CD4-positive, CD25-positive, alpha-beta regulatory T cell (primary cell): ENCODE results near the gene SLC25A6. TPM values are rescaled to one million over a fixed set of nuclear protein-coding genes. Genes with fewer than 3 reads are reported as not detected.

Experiments
- ATAC-seq, 2 donors: fragments of 150-1000 bp; cut with Tn5 transposase; one replicate each; pipeline ENCODE4 v1.10.0; 2021; ENCODE audit warnings: low read depth in 2 of 2, moderate number of reproducible peaks in 2 of 2, moderate library complexity in 1 of 2
- DNase-seq, 3 donors: peaks; one replicate each; pipeline versions ENCODE4 v3.0.0 to v3.0.0-alpha.2; 2012 to 2022; ENCODE audit warnings: mixed read lengths in 1 of 3
- H3K27ac ChIP-seq: one replicate; pipeline ENCODE4 v1.7.0; 2013; ENCODE audit warnings: mild to moderate bottlenecking, low read length; ENCODE audit not compliant: insufficient read depth, poor library complexity, severe bottlenecking
- H3K27me3 ChIP-seq: one replicate; pipeline ENCODE4 v1.7.0; 2013; ENCODE audit warnings: low read length; ENCODE audit not compliant: control insufficient read depth, insufficient read depth
- H3K36me3 ChIP-seq: one replicate; pipeline ENCODE4 v1.7.0; 2013; ENCODE audit warnings: mild to moderate bottlenecking, low read length, moderate library complexity; ENCODE audit not compliant: control insufficient read depth, insufficient read depth
- H3K4me1 ChIP-seq: 2 replicates; pipeline ENCODE4 v1.7.0; 2013; ENCODE audit warnings: mild to moderate bottlenecking, low read length; ENCODE audit not compliant: insufficient read depth, control insufficient read depth, poor library complexity, severe bottlenecking
- H3K4me3 ChIP-seq: one replicate; pipeline ENCODE4 v1.7.0; 2013; ENCODE audit warnings: low read depth, mild to moderate bottlenecking, low read length, moderate library complexity
- H3K9me3 ChIP-seq, 2 experiments: 1 replicate in 1 of 2; 2 replicates in 1 of 2; pipeline ENCODE4 v1.7.0; 2013; ENCODE audit warnings: low read length in 2 of 2, mild to moderate bottlenecking in 1 of 2, moderate library complexity in 1 of 2; ENCODE audit not compliant: control insufficient read depth in 2 of 2
- H3K27ac Mint-ChIP-seq, 3 donors: one replicate each; pipeline ENCODE4 v1.8.0; 2020 to 2022; ENCODE audit warnings: mild to moderate bottlenecking in 3 of 3, mixed read lengths in 3 of 3, moderate library complexity in 2 of 3
- H3K27me3 Mint-ChIP-seq: one replicate; pipeline ENCODE4 v1.8.0; 2022; ENCODE audit warnings: mild to moderate bottlenecking, mixed read lengths
- H3K36me3 Mint-ChIP-seq: one replicate; pipeline ENCODE4 v1.8.0; 2020; ENCODE audit warnings: mixed read lengths
- H3K4me1 Mint-ChIP-seq, 4 donors: one replicate each; pipeline ENCODE4 v1.8.0; 2020 to 2022; ENCODE audit warnings: mixed read lengths in 4 of 4, mild to moderate bottlenecking in 1 of 4
- H3K4me3 Mint-ChIP-seq, 4 donors: one replicate each; pipeline ENCODE4 v1.8.0; 2020 to 2022; ENCODE audit warnings: mild to moderate bottlenecking in 4 of 4, mixed read lengths in 4 of 4, moderate library complexity in 3 of 4
- H3K9me3 Mint-ChIP-seq, 7 donors: one replicate each; pipeline ENCODE4 v1.8.0; 2020 to 2022; ENCODE audit warnings: mixed read lengths in 7 of 7, mild to moderate bottlenecking in 3 of 7, moderate library complexity in 2 of 7
- polyA plus RNA-seq, 4 donors: library from polyadenylated mRNA; unstranded; fragments of 300-500 nt; fragmentation: Illumina TruSeq; gene quantifications; one replicate each; pipeline ENCODE4 v1.2.3, GENCODE V29; 2021
- total RNA-seq: library from RNA; stranded (reverse); gene quantifications from one replicate; pipeline ENCODE4 v1.2.3, GENCODE V29; 2022

The SLC25A6 gene
- total and polyA plus RNA-seq, 5 donors from 2014 or later = 277 to 535 (median 472) TPM

- H3K9me3 Mint-ChIP-seq = peaks cover 0 to 28% (median 3%) of the 10 kb centered on the region in 7 donors
- H3K36me3 Mint-ChIP-seq = peaks cover 31% of the 10 kb centered on the region
- Histone ChIP-seq H3K4me1 (no peaks in the 10 kb centered on the region), H3K36me3 (peaks cover 26% of the 10 kb centered on the region), H3K4me3 (no peak overlapping the region), H3K27me3 (no peaks in the 10 kb centered on the region), H3K9me3 (peaks cover 16 to 23% of the 10 kb centered on the region in 2 experiments), H3K27ac (no peak overlapping the region)
- H3K27ac Mint-ChIP-seq = peak overlapping the region in 1 of 3 donors; percentile 65
- no peak overlapping the region for H3K4me3 Mint-ChIP-seq
- H3K4me1 Mint-ChIP-seq = peaks cover 0 to 4% (median 2%) of the 10 kb centered on the region in 4 donors
- DNase-seq (no peak), ATAC-seq (no peak)
- H3K27me3 Mint-ChIP-seq = no peaks in the 10 kb centered on the region
These were observed 27.8 kb upstream of the SLC25A6 start for GRCh38 chrX:1419545-1420355.

GRCh38 chrX:1418901-1419544 lies 27.1 kb upstream of the SLC25A6 start:
- no peaks in the 10 kb centered on the region for H3K27me3 Mint-ChIP-seq
- H3K36me3 Mint-ChIP-seq = peaks cover 29% of the 10 kb centered on the region
- Histone ChIP-seq H3K4me1 (no peaks in the 10 kb centered on the region), H3K9me3 (peaks cover 16 to 23% of the 10 kb centered on the region in 2 experiments), H3K36me3 (peaks cover 26% of the 10 kb centered on the region), H3K4me3 (no peak overlapping the region), H3K27ac (no peak overlapping the region), H3K27me3 (no peaks in the 10 kb centered on the region)
- H3K4me3 Mint-ChIP-seq = peak overlapping the region in 1 of 4 donors; percentile 48
- H3K27ac Mint-ChIP-seq = no peak overlapping the region
- ATAC-seq (no peak), DNase-seq (no peak)
- H3K4me1 Mint-ChIP-seq = peaks cover 0 to 4% (median 2%) of the 10 kb centered on the region in 4 donors
- peaks cover 0 to 28% (median 2%) of the 10 kb centered on the region in 7 donors for H3K9me3 Mint-ChIP-seq

DNA sequence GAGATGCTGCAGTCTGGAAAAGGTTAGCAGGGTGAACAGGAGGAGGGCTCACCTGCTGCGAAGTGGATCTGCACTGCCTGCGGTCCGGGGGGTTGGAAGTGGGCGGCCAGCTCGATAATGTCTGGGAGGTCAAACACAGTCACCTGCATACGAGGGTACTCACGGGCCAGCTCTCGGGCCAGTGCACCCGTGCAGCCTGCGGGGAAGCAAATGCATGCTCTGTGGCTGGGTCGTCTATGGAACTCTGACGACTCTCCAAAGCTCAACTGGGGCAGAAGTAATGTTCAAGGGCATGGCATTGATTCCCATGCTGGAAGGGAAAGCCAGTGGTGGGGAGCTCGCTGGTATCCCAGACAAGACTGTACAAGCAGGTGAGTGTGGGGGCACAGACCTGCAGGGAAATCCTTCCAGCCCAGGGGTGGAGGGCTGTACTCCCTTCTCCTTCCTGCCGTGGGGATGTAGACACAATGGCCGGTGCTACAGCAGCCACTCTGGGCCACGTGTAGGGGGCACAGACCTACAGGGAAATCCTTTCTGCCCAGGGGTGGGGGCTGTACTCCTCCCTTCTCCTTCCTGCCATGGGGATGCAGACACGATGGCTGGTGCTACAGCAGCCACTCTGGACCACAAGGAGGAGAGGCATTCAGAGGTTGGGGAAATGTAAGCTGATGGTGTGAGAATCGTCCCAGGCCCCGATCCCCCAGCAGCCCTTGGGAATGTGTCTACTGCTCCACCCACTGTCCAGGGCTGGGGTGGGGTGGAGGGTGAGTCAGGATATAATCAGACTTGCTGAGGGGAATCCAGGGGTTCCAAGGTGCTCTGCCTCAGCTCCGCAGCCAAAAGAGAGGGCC lies 26.2 kb upstream of the SLC25A6 start:
- DNase-seq (no peak), ATAC-seq (no peak)
- Histone ChIP-seq H3K27ac (no peak overlapping the region), H3K36me3 (peaks cover 21% of the 10 kb centered on the region), H3K9me3 (peaks cover 14 to 22% of the 10 kb centered on the region in 2 experiments), H3K4me3 (no peak overlapping the region), H3K4me1 (no peaks in the 10 kb centered on the region), H3K27me3 (no peaks in the 10 kb centered on the region)
- Mint-ChIP-seq H3K36me3 (peaks cover 30% of the 10 kb centered on the region), H3K27me3 (no peaks in the 10 kb centered on the region), H3K4me3 (no peak overlapping the region), H3K9me3 (peaks cover 0 to 24% (median 2%) of the 10 kb centered on the region in 7 donors), H3K27ac (no peak overlapping the region), H3K4me1 (peaks cover 0 to 6% (median 2%) of the 10 kb centered on the region in 4 donors)

DNA sequence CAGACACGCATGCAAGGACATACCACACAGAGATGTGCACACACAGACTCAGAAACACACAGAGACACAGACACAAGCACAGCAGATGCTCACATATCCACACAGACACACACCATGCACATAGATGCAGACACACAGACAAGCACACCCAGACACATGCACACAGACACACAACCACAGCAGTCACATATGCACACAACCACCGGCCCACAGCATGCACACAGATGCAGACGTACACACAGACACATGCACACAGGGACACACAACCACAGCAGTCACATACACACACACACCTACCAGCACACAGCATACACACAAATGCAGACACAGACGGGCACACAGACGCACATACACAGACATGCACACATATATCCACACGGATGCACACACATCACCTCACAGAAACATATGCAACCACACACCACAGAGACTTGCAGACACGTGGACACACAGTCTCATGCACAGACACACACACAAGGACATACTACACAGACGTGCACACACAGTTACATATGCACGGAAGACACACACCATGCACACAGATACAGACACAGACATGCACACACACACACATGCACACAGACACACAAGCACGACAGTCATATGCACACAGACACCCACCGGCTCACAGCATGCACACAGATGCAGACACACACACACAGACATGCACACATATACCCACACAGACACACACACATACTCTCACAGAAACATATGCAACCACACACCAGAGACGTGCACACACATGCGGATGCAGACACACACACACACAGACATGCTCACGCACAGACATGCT lies 25.2 kb upstream of the SLC25A6 start:
- peaks cover 0 to 6% (median 2%) of the 10 kb centered on the region in 4 donors for H3K4me1 Mint-ChIP-seq
- peaks cover 7 to 12% of the 10 kb centered on the region in 2 experiments for H3K9me3 ChIP-seq
- H3K27ac ChIP-seq = no peak overlapping the region
- no peaks in the 10 kb centered on the region for H3K27me3 ChIP-seq
- H3K4me3 ChIP-seq = no peak overlapping the region
- H3K27me3 Mint-ChIP-seq = no peaks in the 10 kb centered on the region
- no peak overlapping the region for H3K27ac Mint-ChIP-seq
- H3K4me3 Mint-ChIP-seq = no peak overlapping the region
- DNase-seq = no peak
- no peak for ATAC-seq
- H3K9me3 Mint-ChIP-seq = peaks cover 0 to 17% (median 2%) of the 10 kb centered on the region in 7 donors
- H3K4me1 ChIP-seq = no peaks in the 10 kb centered on the region
- H3K36me3 ChIP-seq = peaks cover 15% of the 10 kb centered on the region
- peaks cover 37% of the 10 kb centered on the region for H3K36me3 Mint-ChIP-seq

- Histone ChIP-seq H3K4me3 (no peak overlapping the region), H3K27ac (no peak overlapping the region), H3K27me3 (no peaks in the 10 kb centered on the region), H3K36me3 (peaks cover 16% of the 10 kb centered on the region), H3K4me1 (no peaks in the 10 kb centered on the region), H3K9me3 (peaks cover 1 to 5% of the 10 kb centered on the region in 2 experiments)
- DNase-seq (no peak), ATAC-seq (no peak)
- Mint-ChIP-seq H3K9me3 (peaks cover 0 to 11% (median 0%) of the 10 kb centered on the region in 7 donors), H3K27ac (no peak overlapping the region), H3K36me3 (peaks cover 31% of the 10 kb centered on the region), H3K27me3 (no peaks in the 10 kb centered on the region), H3K4me3 (no peak overlapping the region), H3K4me1 (peaks cover 0 to 6% (median 2%) of the 10 kb centered on the region in 4 donors)
These were observed 24.4 kb upstream of the SLC25A6 start for GRCh38 chrX:1416327-1416784.

DNA sequence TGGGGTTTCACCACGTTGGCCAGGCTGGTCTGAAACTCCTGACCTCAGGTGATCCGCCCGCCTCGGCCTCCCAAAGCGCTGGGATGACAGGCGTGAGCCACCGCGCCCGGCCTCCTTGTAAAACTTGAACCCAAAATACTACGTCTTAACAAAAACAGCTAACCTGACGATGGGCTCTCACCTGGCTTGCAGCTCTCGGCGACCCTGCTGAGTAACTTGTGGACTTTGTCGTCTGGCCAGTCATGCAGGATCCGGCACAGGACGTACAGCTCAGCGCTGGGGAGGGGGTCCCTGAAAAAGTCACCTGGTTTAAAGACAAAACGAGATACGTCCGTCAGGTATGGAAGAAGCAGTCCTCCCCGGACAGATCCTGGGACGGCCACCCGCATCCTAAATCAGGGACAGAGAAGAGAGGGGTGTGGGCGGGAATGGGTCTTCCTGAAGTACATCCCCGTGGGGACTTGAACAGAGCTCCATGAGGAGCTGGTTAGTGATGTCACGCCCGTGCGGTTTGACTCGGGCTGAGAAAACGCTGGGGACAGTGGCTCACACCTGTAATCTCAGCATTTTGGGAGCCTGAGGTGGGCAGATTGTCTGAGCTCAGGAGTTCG lies 20.7 kb upstream of the SLC25A6 start:
- Mint-ChIP-seq H3K27me3 (no peaks in the 10 kb centered on the region), H3K4me1 (peaks cover 0 to 3% (median 0%) of the 10 kb centered on the region in 4 donors), H3K36me3 (peaks cover 25% of the 10 kb centered on the region), H3K4me3 (no peak overlapping the region), H3K9me3 (peaks cover 0 to 2% (median 0%) of the 10 kb centered on the region in 7 donors), H3K27ac (no peak overlapping the region)
- Histone ChIP-seq H3K9me3 (no peaks in the 10 kb centered on the region), H3K4me3 (no peak overlapping the region), H3K27ac (no peak overlapping the region), H3K36me3 (peaks cover 12% of the 10 kb centered on the region), H3K27me3 (no peaks in the 10 kb centered on the region), H3K4me1 (no peaks in the 10 kb centered on the region)
- ATAC-seq (no peak), DNase-seq (no peak)
